Measurements from ENCODE around the gene TRIP13.

The TRIP13 gene

DNA sequence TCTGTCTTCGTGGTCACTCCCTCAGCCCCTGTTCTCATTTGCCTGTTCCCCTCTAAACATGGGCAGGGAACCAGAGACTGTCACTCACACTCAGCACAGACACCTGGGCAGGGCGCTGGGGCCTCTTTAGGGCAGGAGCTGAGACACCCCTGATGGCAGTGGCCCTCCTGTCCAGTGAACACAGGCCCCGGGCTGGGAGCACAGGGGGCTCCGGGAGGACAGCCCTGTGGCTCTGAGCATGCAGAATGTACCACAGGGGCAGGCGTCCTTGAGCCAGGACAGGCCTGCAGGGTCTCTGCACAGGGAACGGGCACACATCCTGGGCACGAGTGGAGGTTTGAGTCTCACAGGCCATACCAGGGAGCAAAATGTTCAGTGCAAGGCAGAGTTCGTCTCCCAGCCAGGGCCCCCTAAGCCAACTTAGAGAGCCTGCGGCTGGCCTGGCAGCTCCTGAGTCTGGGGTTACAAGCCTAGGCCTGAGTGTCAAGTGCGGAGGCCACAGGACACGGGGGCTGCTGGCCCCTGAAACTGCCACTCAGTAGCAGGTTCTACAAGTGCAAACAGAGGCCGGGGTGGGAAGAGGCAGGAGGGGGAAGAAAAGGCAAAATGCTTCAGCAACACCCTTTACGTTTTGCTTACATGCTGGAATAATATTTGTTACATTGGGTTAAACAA, 60.0 kb downstream of the TRIP13 start:
- no peak for DNase-seq (ENCODE audit: low spot score)

GRCh38 chr5:953535-954449, 61.1 kb downstream of the TRIP13 start:
- no peak for DNase-seq (ENCODE audit: low spot score)

GRCh38 chr5:955886-956761, 63.4 kb downstream of the TRIP13 start:
- DNase-seq (ENCODE audit: low spot score), result no peak

DNA sequence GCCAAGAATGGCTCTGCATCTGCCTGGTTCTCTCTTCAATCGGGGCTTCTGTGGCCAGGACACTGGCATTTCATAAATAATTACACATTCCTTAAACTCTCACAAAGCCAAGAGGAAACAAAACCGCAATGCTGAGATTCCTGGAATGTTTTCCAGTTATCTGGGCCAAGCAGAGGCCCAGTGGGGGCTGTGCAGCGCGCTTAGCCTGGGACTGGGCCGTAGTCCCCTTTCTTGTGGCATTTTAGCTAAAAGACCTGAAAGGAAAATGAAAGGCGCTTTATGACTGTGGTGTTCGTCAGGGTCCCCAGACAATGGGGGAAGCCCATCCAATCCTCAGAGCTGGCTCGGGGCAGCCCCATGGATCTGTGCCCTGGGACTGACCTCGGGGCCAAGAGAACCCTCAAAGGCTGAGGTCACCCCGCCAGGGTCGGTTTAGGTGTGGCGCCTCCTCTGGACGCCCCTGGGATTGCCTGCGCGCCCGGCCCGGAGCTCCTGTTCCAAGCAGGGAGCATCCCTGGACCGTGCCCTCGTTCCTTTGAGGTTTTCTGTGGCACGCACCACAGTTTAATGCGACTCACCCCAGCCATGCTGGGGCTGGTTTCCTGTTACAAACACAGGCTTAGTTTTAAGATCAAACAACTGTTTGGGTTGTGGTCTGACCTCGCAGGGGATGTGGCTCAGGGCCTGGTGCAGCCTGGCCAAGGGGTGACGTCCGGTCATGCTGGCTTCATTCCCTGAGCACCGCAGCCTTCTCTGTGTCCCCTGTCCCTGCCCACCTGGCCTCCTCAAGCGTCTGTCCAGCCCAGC, 64.5 kb downstream of the TRIP13 start:
- DNase-seq (ENCODE audit: low spot score), result no peak

DNA sequence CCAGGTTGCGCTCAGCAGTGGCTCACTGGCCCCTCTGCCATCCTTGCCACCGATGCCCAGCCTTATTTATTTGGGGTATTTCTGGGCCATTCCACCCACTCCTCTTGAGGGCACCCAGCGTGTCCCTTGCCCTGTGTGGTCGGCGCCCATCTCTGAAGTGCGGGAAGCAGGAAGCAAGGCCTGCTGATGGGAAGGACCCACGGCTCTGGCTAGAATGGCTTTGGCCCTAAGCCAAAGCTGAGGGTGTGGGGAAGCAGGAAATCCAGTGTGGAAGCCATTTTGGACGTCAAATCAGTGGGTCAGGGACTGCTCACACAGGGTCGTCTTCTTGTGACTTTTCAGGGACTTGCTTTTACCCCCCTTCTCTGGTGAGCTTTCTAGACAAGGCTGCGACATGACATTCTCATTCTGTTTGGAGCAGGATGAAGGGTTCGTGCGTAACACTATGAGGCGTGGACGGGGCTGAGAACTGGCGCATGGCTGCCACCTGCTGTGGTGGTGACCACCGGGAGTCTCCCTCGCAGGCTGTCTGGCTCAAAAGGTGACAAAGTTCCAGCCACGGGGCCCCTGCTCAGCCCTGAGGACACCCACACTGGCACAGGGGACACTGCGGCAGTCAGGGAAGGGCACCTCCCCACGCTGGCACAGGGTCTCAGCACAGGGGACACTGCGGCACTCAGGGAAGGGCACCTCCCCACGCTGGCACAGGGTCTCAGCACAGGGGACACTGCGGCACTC, 65.2 kb downstream of the TRIP13 start:
- DNase-seq (ENCODE audit: low spot score), result no peak

DNA sequence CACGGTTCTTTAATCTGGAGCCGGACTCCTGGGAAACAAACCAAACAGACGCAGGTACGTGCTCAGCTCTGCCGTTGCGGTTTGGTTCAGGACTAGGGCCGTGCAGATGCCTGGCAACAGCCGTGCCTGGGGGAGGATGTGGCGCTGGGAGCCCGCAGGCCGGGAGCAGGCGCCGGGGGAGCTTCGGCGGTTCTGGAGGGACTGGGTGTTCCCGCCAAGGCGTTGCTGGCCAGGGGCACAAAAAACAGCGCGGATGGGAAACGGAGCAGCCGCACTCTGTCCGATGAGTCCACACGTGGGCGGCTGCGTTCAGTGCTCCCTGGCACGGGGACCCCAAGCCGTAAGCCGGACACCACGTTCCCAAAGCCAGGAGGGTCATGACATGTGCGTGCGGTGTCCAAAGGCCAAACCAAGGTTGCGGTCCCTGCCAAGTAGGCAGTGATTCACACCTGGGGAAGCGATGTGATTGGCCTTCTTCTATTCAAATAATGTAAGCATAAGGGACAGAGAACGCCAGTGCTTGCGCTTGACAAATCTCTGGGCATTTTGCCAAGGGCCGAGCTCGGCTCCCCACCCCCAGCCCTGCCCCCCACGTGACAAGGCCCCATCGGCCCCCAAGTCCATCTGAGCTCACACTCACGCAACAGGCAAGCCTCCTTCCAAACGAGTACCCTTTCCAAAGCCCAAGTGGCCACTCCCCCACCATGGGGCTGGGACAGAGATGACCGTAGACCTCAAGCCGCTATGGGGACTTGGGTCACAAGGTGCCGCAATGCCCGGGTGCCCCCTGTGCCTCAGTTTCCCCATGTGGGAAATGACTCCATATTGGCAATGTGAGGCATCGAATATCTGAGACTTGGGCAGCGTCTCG, 66.3 kb downstream of the TRIP13 start:
- DNase-seq (ENCODE audit: low spot score), result no peak

- no peak for DNase-seq (ENCODE audit: low spot score)
Measured at GRCh38 chr5:959581-960531, 67.2 kb downstream of the TRIP13 start.

GRCh38 chr5:960551-960950, 67.9 kb downstream of the TRIP13 start:
- DNase-seq (ENCODE audit: low spot score), result no peak

DNA sequence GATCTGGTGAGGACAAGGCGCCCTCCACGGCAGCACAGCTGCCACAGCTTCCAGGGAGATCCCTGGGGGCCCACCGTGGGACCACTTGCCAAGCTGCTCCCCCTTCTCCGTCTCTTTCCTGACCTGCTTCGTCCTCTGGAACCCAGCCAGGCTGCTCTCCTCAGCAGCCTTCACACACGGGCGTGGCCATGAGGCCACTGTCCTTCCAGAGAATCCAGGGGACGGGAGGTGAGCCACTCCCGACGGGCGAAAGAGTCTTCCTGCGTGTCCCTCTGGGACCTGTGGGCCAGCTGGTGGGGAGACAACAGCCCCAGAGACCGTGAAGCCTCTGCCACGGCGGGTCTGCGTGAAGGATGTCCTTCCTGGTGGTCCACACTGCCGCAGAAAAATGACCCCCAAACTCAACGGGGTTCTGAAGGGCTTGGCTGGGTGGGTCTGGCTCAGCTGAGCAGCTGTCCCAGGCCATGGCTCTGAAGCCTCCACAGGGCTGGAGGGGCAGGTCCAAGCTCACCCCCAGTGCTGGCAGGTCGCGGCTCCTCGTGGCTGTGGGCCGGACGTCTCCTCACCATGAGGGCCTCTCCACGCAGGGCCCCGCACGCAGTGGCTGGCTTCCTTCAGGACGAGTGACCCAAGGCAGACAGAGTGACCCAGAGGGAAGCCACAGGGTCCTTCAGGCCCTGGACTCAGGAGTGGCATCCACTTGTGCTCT, 68.5 kb downstream of the TRIP13 start:
- no peak for DNase-seq (ENCODE audit: low spot score)

- DNase-seq (ENCODE audit: low spot score), result no peak
Measured at GRCh38 chr5:961711-962240, 69.1 kb downstream of the TRIP13 start.

DNA sequence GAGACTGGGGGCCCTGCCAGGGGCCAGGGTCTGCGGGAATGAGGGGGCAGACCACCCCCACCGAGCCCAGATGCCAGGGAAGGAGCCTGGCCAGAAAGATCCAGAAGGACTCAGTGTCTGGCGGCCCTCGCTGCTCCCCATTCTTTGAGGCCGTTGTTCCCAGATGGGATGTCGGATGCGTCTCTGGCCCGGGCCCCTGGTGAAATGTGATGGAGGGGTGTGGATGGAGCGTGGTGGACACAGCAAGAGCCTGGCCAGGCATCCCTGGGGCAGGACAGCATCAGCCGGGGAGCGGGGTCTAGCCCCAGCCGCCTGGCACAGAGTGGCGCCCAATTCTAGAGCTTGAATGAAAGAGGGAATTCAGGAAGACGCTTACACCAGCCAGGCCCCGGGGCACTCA, 69.7 kb downstream of the TRIP13 start:
- DNase-seq (ENCODE audit: low spot score), result no peak

- no peak for DNase-seq (ENCODE audit: low spot score)
Measured at GRCh38 chr5:962801-963200, 70.1 kb downstream of the TRIP13 start.

DNA sequence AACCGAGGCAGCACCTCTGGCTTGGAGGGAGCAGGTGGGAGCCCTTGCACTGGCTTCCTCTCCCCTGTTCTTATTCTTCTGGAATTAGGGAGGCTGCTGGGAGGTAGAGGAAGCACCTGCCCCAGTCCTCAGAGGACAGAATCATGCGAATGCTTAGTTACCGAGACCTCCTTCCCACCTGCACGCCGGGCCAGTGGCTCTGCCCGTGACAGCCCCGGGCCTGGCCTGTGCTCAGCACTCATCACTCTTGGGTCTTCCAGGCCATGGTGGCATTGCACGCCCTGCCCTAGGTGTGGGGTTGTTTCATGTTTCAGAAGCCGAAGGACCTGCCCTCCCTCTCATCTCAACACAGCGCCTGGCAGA, 70.6 kb downstream of the TRIP13 start:
- no peak for DNase-seq (ENCODE audit: low spot score)

GRCh38 chr5:963673-964531, 71.2 kb downstream of the TRIP13 start:
- DNase-seq (ENCODE audit: low spot score), result no peak

- no peak for DNase-seq (ENCODE audit: low spot score)
Measured at GRCh38 chr5:964821-965220, 72.1 kb downstream of the TRIP13 start.

GRCh38 chr5:965604-966344, 73.1 kb downstream of the TRIP13 start:
- no peak for DNase-seq (ENCODE audit: low spot score)

All from SK-N-DZ (cell line).